ENCODE measurements around the gene ROBO3. TPM values are rescaled to one million over a fixed set of nuclear protein-coding genes. Genes with fewer than 3 reads are reported as not detected.

The ROBO3 gene
- total and polyA plus RNA-seq, 5 donors from 2014 or later: 0.34 to 4.6 (median 2.1) TPM

DNA sequence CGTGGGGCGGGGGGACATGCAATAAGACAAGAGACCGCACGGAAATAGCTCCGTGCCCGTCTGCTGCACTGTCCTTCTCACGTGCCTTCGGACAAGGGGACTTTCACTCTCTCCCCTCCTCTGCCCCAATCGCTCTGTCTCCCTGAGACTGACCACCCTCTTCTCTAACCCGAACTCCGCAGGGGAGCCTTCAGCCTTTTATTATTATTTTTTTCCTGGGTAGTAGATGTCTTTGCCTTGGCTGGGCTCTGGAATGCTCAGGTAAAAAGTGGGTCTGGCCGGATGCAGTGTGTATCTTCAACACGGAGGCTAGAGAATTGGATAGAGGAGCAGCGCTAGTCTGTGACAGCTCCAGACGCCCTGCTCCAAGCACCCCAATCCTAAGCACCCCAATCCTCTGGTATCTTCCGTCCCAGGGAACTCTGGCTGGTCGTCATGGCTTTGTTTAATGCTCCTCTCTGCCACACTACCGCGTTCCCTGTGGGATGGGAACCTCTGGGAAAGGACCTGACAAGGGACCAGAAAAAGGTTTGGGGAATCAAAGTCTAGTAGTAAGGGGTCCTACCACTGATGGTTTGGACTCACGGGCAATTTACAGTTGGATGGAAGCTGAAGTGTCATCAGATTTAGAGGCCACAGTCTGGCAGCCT is 25.1 kb upstream of the ROBO3 start:
- Histone ChIP-seq H3K36me3 (ENCODE audit: control insufficient read depth, insufficient read depth, low read length) (no peaks in the 10 kb centered on the region), H3K9me3 (ENCODE audit: control insufficient read depth in 2 of 2, low read length in 2 of 2) (no peaks in the 10 kb centered on the region), H3K27ac (ENCODE audit: insufficient read depth, low read length, poor library complexity, severe bottlenecking) (no peak overlapping the region), H3K4me1 (ENCODE audit: control insufficient read depth, insufficient read depth, low read length, poor library complexity, severe bottlenecking) (peaks cover 20% of the 10 kb centered on the region), H3K27me3 (ENCODE audit: control insufficient read depth, insufficient read depth, low read length) (peaks cover 49% of the 10 kb centered on the region), H3K4me3 (ENCODE audit: low read depth, low read length) (no peak overlapping the region)
- Mint-ChIP-seq H3K27ac (no peak overlapping the region), H3K9me3 (no peaks in the 10 kb centered on the region), H3K36me3 (no peaks in the 10 kb centered on the region), H3K4me3 (peak overlapping the region in 3 of 4 donors; percentile 48 to 67 (median 52)), H3K4me1 (peaks cover 5 to 24% (median 11%) of the 10 kb centered on the region in 4 donors), H3K27me3 (peaks cover 85% of the 10 kb centered on the region)
- DNase-seq (no peak), ATAC-seq (ENCODE audit: low read depth in 2 of 2) (no peak)

DNA sequence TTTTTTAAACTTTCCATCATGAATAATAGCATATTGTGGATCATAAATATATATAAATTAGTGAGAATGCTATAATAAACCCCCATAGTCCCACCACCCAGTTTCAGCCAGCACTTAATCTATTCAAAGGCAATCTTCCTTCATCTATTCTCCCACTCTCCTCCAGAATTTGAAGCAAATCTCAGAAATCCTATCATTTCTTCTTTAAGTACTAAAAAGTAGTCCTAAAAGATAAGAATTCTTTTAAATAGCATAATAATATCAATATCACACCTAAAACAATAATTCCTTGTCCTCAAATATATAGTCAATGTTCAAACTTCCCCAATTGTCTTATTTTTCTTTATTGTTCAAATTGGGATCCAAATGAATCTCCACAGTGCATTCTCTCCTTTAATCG is 24.6 kb upstream of the ROBO3 start:
- H3K36me3 Mint-ChIP-seq: no peaks in the 10 kb centered on the region
- DNase-seq (no peak), ATAC-seq (ENCODE audit: low read depth in 2 of 2) (no peak)
- H3K4me3 Mint-ChIP-seq: no peak overlapping the region
- H3K27me3 ChIP-seq (ENCODE audit: control insufficient read depth, insufficient read depth, low read length): peaks cover 49% of the 10 kb centered on the region
- H3K9me3 Mint-ChIP-seq: peaks cover 0 to 3% (median 0%) of the 10 kb centered on the region in 7 donors
- H3K27ac Mint-ChIP-seq: no peak overlapping the region
- H3K27ac ChIP-seq (ENCODE audit: insufficient read depth, low read length, poor library complexity, severe bottlenecking): no peak overlapping the region
- peaks cover 20% of the 10 kb centered on the region for H3K4me1 ChIP-seq (ENCODE audit: control insufficient read depth, insufficient read depth, low read length, poor library complexity, severe bottlenecking)
- H3K4me1 Mint-ChIP-seq: peaks cover 5 to 26% (median 11%) of the 10 kb centered on the region in 4 donors
- peaks cover 89% of the 10 kb centered on the region for H3K27me3 Mint-ChIP-seq
- no peaks in the 10 kb centered on the region for H3K9me3 ChIP-seq (ENCODE audit: control insufficient read depth in 2 of 2, low read length in 2 of 2)
- no peak overlapping the region for H3K4me3 ChIP-seq (ENCODE audit: low read depth, low read length)
- H3K36me3 ChIP-seq (ENCODE audit: control insufficient read depth, insufficient read depth, low read length): no peaks in the 10 kb centered on the region

DNA sequence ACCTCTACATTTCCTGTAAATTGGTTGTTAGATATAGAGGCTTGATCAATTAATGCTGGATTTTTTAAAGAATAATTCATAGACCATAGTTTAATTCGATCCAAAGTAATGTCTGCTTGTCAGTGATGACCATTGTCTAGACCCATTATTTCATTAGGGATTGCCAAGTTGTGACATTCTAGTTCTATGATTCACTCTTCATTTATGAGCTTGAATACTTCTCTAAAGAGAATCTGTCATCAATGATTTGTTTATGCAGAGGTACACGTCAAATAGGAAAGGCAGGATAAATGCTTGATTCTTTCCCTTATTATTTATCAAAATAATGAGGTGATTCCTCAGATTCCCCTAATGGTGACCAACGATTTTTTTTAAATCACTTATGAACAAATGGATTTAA is 24.0 kb upstream of the ROBO3 start:
- Mint-ChIP-seq H3K4me1 (peaks cover 5 to 24% (median 11%) of the 10 kb centered on the region in 4 donors), H3K27ac (no peak overlapping the region), H3K27me3 (peaks cover 90% of the 10 kb centered on the region), H3K36me3 (no peaks in the 10 kb centered on the region), H3K4me3 (no peak overlapping the region), H3K9me3 (peaks cover 0 to 3% (median 0%) of the 10 kb centered on the region in 7 donors)
- Histone ChIP-seq H3K4me3 (ENCODE audit: low read depth, low read length) (no peak overlapping the region), H3K27ac (ENCODE audit: insufficient read depth, low read length, poor library complexity, severe bottlenecking) (no peak overlapping the region), H3K9me3 (ENCODE audit: control insufficient read depth in 2 of 2, low read length in 2 of 2) (no peaks in the 10 kb centered on the region), H3K36me3 (ENCODE audit: control insufficient read depth, insufficient read depth, low read length) (no peaks in the 10 kb centered on the region), H3K4me1 (ENCODE audit: control insufficient read depth, insufficient read depth, low read length, poor library complexity, severe bottlenecking) (peaks cover 20% of the 10 kb centered on the region), H3K27me3 (ENCODE audit: control insufficient read depth, insufficient read depth, low read length) (peaks cover 49% of the 10 kb centered on the region)
- no peak for DNase-seq
- no peak for ATAC-seq (ENCODE audit: low read depth in 2 of 2)

DNA sequence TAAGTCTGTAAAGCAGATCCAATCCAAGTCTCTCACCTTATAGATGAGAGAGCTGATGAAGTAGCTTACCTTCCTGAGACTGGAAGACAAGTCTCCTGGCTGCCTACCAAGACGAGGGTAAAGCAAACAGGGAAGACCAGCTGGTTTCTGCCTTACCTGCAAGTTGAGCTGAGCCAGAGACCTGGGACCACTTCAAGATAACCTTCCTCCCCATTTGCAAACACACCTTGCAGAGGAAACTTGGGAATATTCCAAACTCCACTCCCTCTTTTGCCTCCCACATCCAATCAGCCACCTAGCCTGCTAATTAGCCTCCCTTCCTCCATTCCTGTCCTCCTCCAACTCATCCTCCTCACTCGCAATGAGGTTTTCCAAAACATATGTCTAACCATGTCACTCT is 23.4 kb upstream of the ROBO3 start:
- Mint-ChIP-seq H3K36me3 (no peaks in the 10 kb centered on the region), H3K4me3 (no peak overlapping the region), H3K27me3 (peaks cover 91% of the 10 kb centered on the region), H3K4me1 (peaks cover 4 to 19% (median 8%) of the 10 kb centered on the region in 4 donors), H3K9me3 (peaks cover 0 to 3% (median 0%) of the 10 kb centered on the region in 7 donors), H3K27ac (peak overlapping the region in 1 of 3 donors; percentile 98)
- Histone ChIP-seq H3K36me3 (ENCODE audit: control insufficient read depth, insufficient read depth, low read length) (no peaks in the 10 kb centered on the region), H3K27ac (ENCODE audit: insufficient read depth, low read length, poor library complexity, severe bottlenecking) (no peak overlapping the region), H3K27me3 (ENCODE audit: control insufficient read depth, insufficient read depth, low read length) (peaks cover 49% of the 10 kb centered on the region), H3K9me3 (ENCODE audit: control insufficient read depth in 2 of 2, low read length in 2 of 2) (no peaks in the 10 kb centered on the region), H3K4me3 (ENCODE audit: low read depth, low read length) (no peak overlapping the region), H3K4me1 (ENCODE audit: control insufficient read depth, insufficient read depth, low read length, poor library complexity, severe bottlenecking) (peaks cover 15% of the 10 kb centered on the region)
- ATAC-seq (ENCODE audit: low read depth in 2 of 2) (no peak), DNase-seq (no peak)

DNA sequence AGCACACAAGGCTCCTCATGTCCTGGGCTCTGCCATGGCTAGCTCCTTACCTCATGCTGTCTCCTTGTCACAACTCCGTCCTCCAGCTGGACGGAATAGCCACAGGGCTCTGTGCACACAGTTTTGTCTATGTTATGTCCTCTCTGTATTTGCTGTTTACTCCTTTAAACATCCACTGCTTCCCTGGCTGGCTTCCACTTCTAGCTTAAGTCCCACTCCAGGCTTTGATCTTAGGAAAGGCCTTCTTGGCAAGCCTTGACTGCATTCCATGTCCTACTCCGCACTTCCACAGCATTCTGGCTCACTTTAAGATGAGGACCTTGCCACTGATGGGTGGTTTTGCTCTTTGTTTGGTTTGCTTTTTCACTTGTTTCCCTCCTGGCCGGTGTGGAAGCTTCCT is 22.9 kb upstream of the ROBO3 start:
- no peak for DNase-seq
- no peak for ATAC-seq (ENCODE audit: low read depth in 2 of 2)
- no peaks in the 10 kb centered on the region for H3K36me3 ChIP-seq (ENCODE audit: control insufficient read depth, insufficient read depth, low read length)
- no peaks in the 10 kb centered on the region for H3K9me3 ChIP-seq (ENCODE audit: control insufficient read depth in 2 of 2, low read length in 2 of 2)
- H3K4me3 Mint-ChIP-seq: no peak overlapping the region
- H3K27ac ChIP-seq (ENCODE audit: insufficient read depth, low read length, poor library complexity, severe bottlenecking): no peak overlapping the region
- peak overlapping the region in 1 of 3 donors; percentile 98 for H3K27ac Mint-ChIP-seq
- H3K36me3 Mint-ChIP-seq: no peaks in the 10 kb centered on the region
- H3K9me3 Mint-ChIP-seq: peaks cover 0 to 3% (median 0%) of the 10 kb centered on the region in 7 donors
- peaks cover 51% of the 10 kb centered on the region for H3K27me3 ChIP-seq (ENCODE audit: control insufficient read depth, insufficient read depth, low read length)
- H3K4me1 ChIP-seq (ENCODE audit: control insufficient read depth, insufficient read depth, low read length, poor library complexity, severe bottlenecking): peaks cover 14% of the 10 kb centered on the region
- H3K27me3 Mint-ChIP-seq: peaks cover 91% of the 10 kb centered on the region
- peaks cover 0 to 15% (median 5%) of the 10 kb centered on the region in 4 donors for H3K4me1 Mint-ChIP-seq
- no peak overlapping the region for H3K4me3 ChIP-seq (ENCODE audit: low read depth, low read length)

DNA sequence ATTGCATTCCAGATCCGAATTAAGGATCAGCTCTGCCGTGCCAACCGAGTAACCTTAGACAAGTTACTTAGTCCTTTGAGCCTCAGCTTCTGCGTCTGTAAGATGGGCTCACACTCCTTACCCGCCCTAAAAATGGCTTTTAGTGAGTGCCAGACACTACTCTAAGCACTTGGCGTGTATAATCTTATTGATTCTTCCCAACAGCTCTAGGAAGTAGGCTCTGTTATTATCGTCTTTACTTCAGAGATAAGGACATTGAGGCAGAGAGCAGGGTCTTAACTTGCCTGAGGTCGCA is 21.7 kb upstream of the ROBO3 start:
- H3K4me3 ChIP-seq (ENCODE audit: low read depth, low read length): no peak overlapping the region
- Mint-ChIP-seq H3K4me3 (no peak overlapping the region), H3K36me3 (no peaks in the 10 kb centered on the region), H3K27ac (no peak overlapping the region), H3K27me3 (peaks cover 94% of the 10 kb centered on the region), H3K9me3 (peaks cover 0 to 3% (median 0%) of the 10 kb centered on the region in 7 donors), H3K4me1 (peaks cover 0 to 15% (median 4%) of the 10 kb centered on the region in 4 donors)
- no peaks in the 10 kb centered on the region for H3K9me3 ChIP-seq (ENCODE audit: control insufficient read depth in 2 of 2, low read length in 2 of 2)
- peaks cover 54% of the 10 kb centered on the region for H3K27me3 ChIP-seq (ENCODE audit: control insufficient read depth, insufficient read depth, low read length)
- H3K4me1 ChIP-seq (ENCODE audit: control insufficient read depth, insufficient read depth, low read length, poor library complexity, severe bottlenecking): peaks cover 14% of the 10 kb centered on the region
- DNase-seq (no peak), ATAC-seq (ENCODE audit: low read depth in 2 of 2) (no peak)
- H3K36me3 ChIP-seq (ENCODE audit: control insufficient read depth, insufficient read depth, low read length): no peaks in the 10 kb centered on the region
- H3K27ac ChIP-seq (ENCODE audit: insufficient read depth, low read length, poor library complexity, severe bottlenecking): no peak overlapping the region

DNA sequence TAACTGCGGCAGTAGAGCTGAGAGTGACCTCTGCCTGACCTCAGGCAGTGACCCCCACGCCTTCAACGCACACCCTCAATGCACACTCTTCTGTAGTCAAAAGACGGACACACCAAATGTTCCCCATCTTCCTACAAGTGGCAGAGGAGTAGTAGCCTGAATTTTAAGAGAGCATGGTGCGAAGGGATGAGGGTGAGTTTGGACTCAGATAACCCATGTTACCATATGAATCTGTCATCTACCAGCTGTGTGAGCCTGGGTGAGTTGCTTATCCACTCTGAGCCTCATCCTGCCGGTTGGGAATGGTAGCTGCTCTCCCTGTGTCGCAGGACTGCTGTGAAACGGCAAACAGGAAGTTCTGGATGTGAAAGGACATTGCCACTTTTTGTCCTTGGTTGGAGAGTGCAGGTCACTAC is 20.6 kb upstream of the ROBO3 start:
- no peak overlapping the region for H3K27ac ChIP-seq (ENCODE audit: insufficient read depth, low read length, poor library complexity, severe bottlenecking)
- Mint-ChIP-seq H3K9me3 (peaks cover 0 to 3% (median 0%) of the 10 kb centered on the region in 7 donors), H3K4me3 (peak overlapping the region in 1 of 4 donors; percentile 21), H3K36me3 (no peaks in the 10 kb centered on the region), H3K4me1 (peaks cover 0 to 12% (median 3%) of the 10 kb centered on the region in 4 donors), H3K27me3 (peaks cover 95% of the 10 kb centered on the region), H3K27ac (no peak overlapping the region)
- no peaks in the 10 kb centered on the region for H3K9me3 ChIP-seq (ENCODE audit: control insufficient read depth in 2 of 2, low read length in 2 of 2)
- H3K4me3 ChIP-seq (ENCODE audit: low read depth, low read length): no peak overlapping the region
- DNase-seq (no peak), ATAC-seq (ENCODE audit: low read depth in 2 of 2) (no peak)
- peaks cover 56% of the 10 kb centered on the region for H3K27me3 ChIP-seq (ENCODE audit: control insufficient read depth, insufficient read depth, low read length)
- peaks cover 4% of the 10 kb centered on the region for H3K4me1 ChIP-seq (ENCODE audit: control insufficient read depth, insufficient read depth, low read length, poor library complexity, severe bottlenecking)
- no peaks in the 10 kb centered on the region for H3K36me3 ChIP-seq (ENCODE audit: control insufficient read depth, insufficient read depth, low read length)

DNA sequence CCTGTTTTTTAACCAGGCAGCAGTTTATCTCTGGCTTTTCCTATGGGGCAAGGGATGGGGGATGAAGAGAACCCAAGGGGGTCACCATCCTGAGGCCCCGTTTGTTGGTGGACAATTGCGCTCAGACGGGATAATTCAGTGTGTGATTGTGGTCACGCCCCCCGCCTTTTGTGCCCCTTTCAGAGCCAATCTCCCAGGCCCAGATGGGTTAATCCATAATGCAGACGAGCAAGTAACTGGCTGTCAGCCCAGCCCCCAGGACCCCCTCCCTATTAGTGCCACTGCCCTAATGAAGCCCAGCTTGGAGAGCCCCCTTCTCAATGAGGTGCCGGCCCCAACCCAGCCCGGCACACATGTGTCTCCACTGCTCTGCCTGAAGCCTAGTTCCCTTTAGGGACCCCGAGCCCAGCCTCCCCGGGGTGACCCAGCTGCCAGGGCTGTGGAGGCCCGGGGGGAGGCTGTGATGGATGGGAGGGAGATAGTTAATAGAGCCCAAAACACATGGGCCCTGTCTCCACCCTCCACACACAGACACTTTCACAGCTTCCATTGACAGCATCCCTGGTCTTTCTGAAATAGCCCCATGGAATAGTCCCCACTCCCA is 19.1 kb upstream of the ROBO3 start:
- Mint-ChIP-seq H3K27me3 (peaks cover 92% of the 10 kb centered on the region), H3K9me3 (peaks cover 0 to 3% (median 0%) of the 10 kb centered on the region in 7 donors), H3K27ac (no peak overlapping the region), H3K4me1 (peaks cover 0 to 6% (median 3%) of the 10 kb centered on the region in 4 donors), H3K36me3 (no peaks in the 10 kb centered on the region), H3K4me3 (no peak overlapping the region)
- no peaks in the 10 kb centered on the region for H3K9me3 ChIP-seq (ENCODE audit: control insufficient read depth in 2 of 2, low read length in 2 of 2)
- no peak overlapping the region for H3K27ac ChIP-seq (ENCODE audit: insufficient read depth, low read length, poor library complexity, severe bottlenecking)
- H3K27me3 ChIP-seq (ENCODE audit: control insufficient read depth, insufficient read depth, low read length): peaks cover 53% of the 10 kb centered on the region
- H3K4me1 ChIP-seq (ENCODE audit: control insufficient read depth, insufficient read depth, low read length, poor library complexity, severe bottlenecking): no peaks in the 10 kb centered on the region
- DNase-seq: no peak
- H3K36me3 ChIP-seq (ENCODE audit: control insufficient read depth, insufficient read depth, low read length): no peaks in the 10 kb centered on the region
- ATAC-seq (ENCODE audit: low read depth in 2 of 2): no peak
- H3K4me3 ChIP-seq (ENCODE audit: low read depth, low read length): no peak overlapping the region
